ENCODE measurements around the gene DLGAP1.

- TF ChIP-seq CTCF (conservative IDR thresholded peaks at IDR 0.05 in 1 of 2, IDR thresholded peaks at IDR 0.05 in 1 of 2; ENCODE audit: extremely low read depth in 1 of 2, insufficient read depth in 1 of 2, low read depth in 1 of 2, low read length in 2 of 2) (no peak), EZH2 (IDR thresholded peaks at IDR 0.05; ENCODE audit: borderline replicate concordance, low read length) (no peak)
These were observed 693.8 kb downstream of the DLGAP1 start for GRCh38 chr18:3761266-3761665.
